Liver (tissue), 9 donors: ENCODE results near the gene SLIT1. TPM values are rescaled to one million over a fixed set of nuclear protein-coding genes. Genes with fewer than 3 reads are reported as not detected.

Source experiments
- DNase-seq: peaks from one replicate; pipeline ENCODE4 v3.0.0-alpha.2; 2017; ENCODE audit warnings: low spot score
- H3K27ac ChIP-seq, 2 donors: one replicate each; pipeline ENCODE4 v1.7.0; 2013; ENCODE audit warnings: inconsistent platforms in 2 of 2, low read length in 2 of 2, control low read depth in 1 of 2, low read depth in 1 of 2, mild to moderate bottlenecking in 1 of 2
- H3K27me3 ChIP-seq, 4 donors: one replicate each; pipeline versions ENCODE4 v1.6.1 to v1.7.0; 2013; ENCODE audit warnings: low read length in 3 of 4, inconsistent platforms in 1 of 4, mild to moderate bottlenecking in 1 of 4, moderate library complexity in 1 of 4; ENCODE audit not compliant: control insufficient read depth in 4 of 4, insufficient read depth in 4 of 4
- H3K36me3 ChIP-seq, 4 donors: one replicate each; pipeline versions ENCODE4 v1.6.1 to v1.7.0; 2013; ENCODE audit warnings: low read length in 3 of 4, mild to moderate bottlenecking in 3 of 4, low read depth in 1 of 4, moderate library complexity in 1 of 4; ENCODE audit not compliant: control insufficient read depth in 4 of 4, insufficient read depth in 3 of 4
- H3K4me1 ChIP-seq, 4 donors: one replicate each; pipeline versions ENCODE4 v1.6.1 to v1.7.0; 2013; ENCODE audit warnings: low read length in 3 of 4, mild to moderate bottlenecking in 3 of 4, moderate library complexity in 1 of 4; ENCODE audit not compliant: control insufficient read depth in 4 of 4, insufficient read depth in 4 of 4
- H3K4me3 ChIP-seq, 3 donors: one replicate each; pipeline versions ENCODE4 v1.6.1 to v1.7.0; 2013; ENCODE audit warnings: low read length in 3 of 3, control low read depth in 1 of 3, low read depth in 1 of 3, mild to moderate bottlenecking in 1 of 3
- H3K9ac ChIP-seq, 2 donors: one replicate each; pipeline ENCODE4 v1.7.0; 2013; ENCODE audit warnings: low read length in 2 of 2, mild to moderate bottlenecking in 2 of 2, moderate library complexity in 2 of 2, control low read depth in 1 of 2, low read depth in 1 of 2
- H3K9me3 ChIP-seq, 4 donors: one replicate each; pipeline versions ENCODE4 v1.6.1 to v1.7.0; 2013; ENCODE audit warnings: low read length in 3 of 4; ENCODE audit not compliant: control insufficient read depth in 4 of 4
- CTCF ChIP-seq: fragments of 150-350 bp; IDR thresholded peaks from 2 replicates; pipeline ENCODE4 v1.5.1; 2017; ENCODE audit warnings: improper control_type of control experiment, low read depth, low read length; ENCODE audit not compliant: missing input control
- EGR1 ChIP-seq, 2 donors: IDR thresholded peaks; 2 replicates each; pipeline ENCODE4 v1.6.1; 2016 to 2018; ENCODE audit warnings: antibody characterized with exemption in 2 of 2, low read depth in 2 of 2
- FOXA1 ChIP-seq: IDR thresholded peaks from 2 replicates; pipeline ENCODE4 v1.6.1; 2016; ENCODE audit warnings: antibody characterized with exemption
- FOXA2 ChIP-seq: IDR thresholded peaks from 2 replicates; pipeline ENCODE4 v1.6.1; 2016; ENCODE audit warnings: antibody characterized with exemption
- GABPA ChIP-seq, 2 donors: IDR thresholded peaks in 1 of 2; conservative IDR thresholded peaks in 1 of 2; 2 replicates each; pipeline ENCODE4 v1.6.1; 2016; ENCODE audit warnings: antibody characterized with exemption in 2 of 2, mild to moderate bottlenecking in 1 of 2, moderate library complexity in 1 of 2
- HNF4A ChIP-seq, 2 donors: conservative IDR thresholded peaks; 2 replicates each; pipeline ENCODE4 v1.6.1; 2016; ENCODE audit warnings: antibody characterized with exemption in 2 of 2, mild to moderate bottlenecking in 2 of 2
- HNF4G ChIP-seq: IDR thresholded peaks from 2 replicates; pipeline ENCODE4 v1.6.1; 2016; ENCODE audit warnings: antibody characterized with exemption
- RAD21 ChIP-seq, 2 donors: IDR thresholded peaks; 2 replicates each; pipeline ENCODE4 v1.6.1; 2016; ENCODE audit warnings: antibody characterized with exemption in 2 of 2, mild to moderate bottlenecking in 2 of 2
- RXRA ChIP-seq, 2 donors: IDR thresholded peaks; 2 replicates each; pipeline ENCODE4 v1.6.1; 2017 to 2018; ENCODE audit warnings: antibody characterized with exemption in 2 of 2, mild to moderate bottlenecking in 1 of 2
- SP1 ChIP-seq: IDR thresholded peaks from 2 replicates; pipeline ENCODE4 v1.6.1; 2018; ENCODE audit warnings: antibody characterized with exemption, mild to moderate bottlenecking
- TAF1 ChIP-seq: conservative IDR thresholded peaks from 2 replicates; pipeline ENCODE4 v1.6.1; 2016; ENCODE audit warnings: antibody characterized with exemption, mild to moderate bottlenecking
- YY1 ChIP-seq: IDR thresholded peaks from 2 replicates; pipeline ENCODE4 v1.6.1; 2016; ENCODE audit warnings: antibody characterized with exemption, mild to moderate bottlenecking
- ZBTB33 ChIP-seq: IDR thresholded peaks from 2 replicates; pipeline ENCODE4 v1.6.1; 2016; ENCODE audit warnings: antibody characterized with exemption
- WGBS: extraction: QIAGEN DNeasy Blood & Tissue Kit; methylation state at CpG from one replicate; pipeline ENCODE4 v1.1.7; 2013; 5-methylcytosine and 5-hydroxymethylcytosine counted together
- polyA plus RNA-seq, 2 donors: library from polyadenylated mRNA; stranded (reverse) in 1 of 2; unstranded in 1 of 2; fragments of 200-250 nt in 1 of 2; fragments of >200 nt in 1 of 2; fragmentation: Nextera tagmentation in 1 of 2; extraction: Ambion mirVana in 1 of 2; gene quantifications; one replicate each; pipeline versions ENCODE4 v1.2.1 to v1.2.3, GENCODE V29; 2013 to 2015
- total RNA-seq, 2 donors: library from RNA; depleted of rRNA; stranded (reverse); fragments of >200 nt; gene quantifications; one replicate each; pipeline ENCODE4 v1.2.3, GENCODE V29; 2014
- TF ChIP-seq, protein P1 (sequence below): IDR thresholded peaks from 2 replicates; pipeline ENCODE4 v1.6.1; 2016; ENCODE audit warnings: antibody characterized with exemption
- TF ChIP-seq, protein P2 (sequence below): IDR thresholded peaks from 2 replicates; pipeline ENCODE4 v1.6.1; 2016; ENCODE audit warnings: antibody characterized with exemption
- donor health status: healthy.
- donor health status: healthy.
- donor health status: healthy.
- donor health status: healthy.
- donor health status: healthy.

Gene SLIT1
- total and polyA plus RNA-seq, 4 donors = under 0.01 to 0.14 (median 0.06) TPM

DNA sequence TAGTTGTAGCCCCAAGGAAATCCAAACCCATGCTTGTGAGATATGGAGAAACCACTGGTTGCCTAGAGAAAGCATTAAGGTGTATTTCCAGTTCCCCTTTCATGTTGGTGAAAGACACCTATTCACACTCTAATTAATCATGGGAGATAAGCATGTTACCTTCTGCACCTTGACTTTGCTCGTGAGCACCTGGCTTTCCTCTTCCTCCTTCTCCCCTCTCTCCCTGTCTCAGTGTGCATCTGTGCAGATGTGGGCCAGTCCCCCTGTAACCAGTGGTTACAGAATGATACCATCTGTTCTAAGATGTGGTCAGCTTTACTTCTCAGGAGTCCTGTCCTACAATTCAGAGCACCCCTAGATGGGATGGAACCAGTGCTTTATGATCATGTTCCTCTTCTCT is 193.0 kb downstream of the SLIT1 start:
- H3K36me3 ChIP-seq = no peaks in the 10 kb centered on the region
- no peak overlapping the region for H3K27ac ChIP-seq
- H3K27me3 ChIP-seq = no peaks in the 10 kb centered on the region
- H3K4me3 ChIP-seq = no peak overlapping the region
- TF ChIP-seq SP1 (no peak), TAF1 (no peak), HNF4A (conservative IDR thresholded peaks at IDR 0.05) (no peak), ZBTB33 (no peak), YY1 (no peak), FOXA1 (no peak), FOXA2 (no peak)
- TF ChIP-seq, protein P1, sequence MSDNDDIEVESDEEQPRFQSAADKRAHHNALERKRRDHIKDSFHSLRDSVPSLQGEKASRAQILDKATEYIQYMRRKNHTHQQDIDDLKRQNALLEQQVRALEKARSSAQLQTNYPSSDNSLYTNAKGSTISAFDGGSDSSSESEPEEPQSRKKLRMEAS = no peak
- TF ChIP-seq, protein P2, sequence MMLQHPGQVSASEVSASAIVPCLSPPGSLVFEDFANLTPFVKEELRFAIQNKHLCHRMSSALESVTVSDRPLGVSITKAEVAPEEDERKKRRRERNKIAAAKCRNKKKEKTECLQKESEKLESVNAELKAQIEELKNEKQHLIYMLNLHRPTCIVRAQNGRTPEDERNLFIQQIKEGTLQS = no peak
- peaks cover 0 to 2% (median under 1%) of the 10 kb centered on the region in 4 donors for H3K4me1 ChIP-seq
- no peak for DNase-seq
- no peak overlapping the region for H3K9ac ChIP-seq
- 98% methylated on average over 1 of the region's 1 CpG for WGBS
- no peaks in the 10 kb centered on the region for H3K9me3 ChIP-seq

DNA sequence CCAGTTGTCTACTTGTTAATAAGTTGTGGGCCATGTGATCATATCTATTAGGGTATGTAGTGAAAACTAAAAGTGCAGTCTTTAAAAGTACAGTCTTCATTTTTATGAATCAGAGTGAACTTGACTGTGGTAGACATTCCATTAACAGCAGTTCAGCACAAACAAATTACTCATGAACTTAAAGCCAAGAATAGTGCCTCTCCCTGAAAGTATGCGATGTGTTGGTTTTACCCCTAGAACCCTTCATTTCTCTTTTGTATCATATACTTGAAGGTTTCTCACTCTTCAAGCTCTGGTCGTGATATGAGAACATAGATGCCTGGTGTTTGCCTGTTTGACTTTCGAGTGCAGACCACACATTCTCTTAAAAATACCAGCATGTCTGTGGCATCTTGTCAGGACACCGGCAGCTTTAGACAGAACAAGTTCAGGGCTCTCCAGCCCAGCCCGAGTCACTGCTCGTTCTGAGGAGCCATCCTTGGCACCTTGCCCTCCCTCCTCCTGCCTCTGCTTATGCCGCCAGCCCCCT is 194.4 kb downstream of the SLIT1 start:
- WGBS = 79% methylated on average over 7 of the region's 7 CpGs
- Histone ChIP-seq H3K27ac (no peak overlapping the region), H3K36me3 (no peaks in the 10 kb centered on the region)

More for the DNA sequence above, 194.4 kb downstream of the SLIT1 start:
- H3K9me3 ChIP-seq = no peaks in the 10 kb centered on the region
- no peaks in the 10 kb centered on the region for H3K4me1 ChIP-seq
- no peak overlapping the region for H3K9ac ChIP-seq
- no peaks in the 10 kb centered on the region for H3K27me3 ChIP-seq
- TF ChIP-seq EGR1 (IDR thresholded peaks at IDR 0.05; ENCODE audit: low read depth in 2 of 2) (no peak), SP1 (no peak), RAD21 (IDR thresholded peaks at IDR 0.05) (no peak), FOXA2 (no peak), RXRA (IDR thresholded peaks at IDR 0.05) (no peak), HNF4G (no peak), FOXA1 (no peak), CTCF (no peak), ZBTB33 (no peak), GABPA (IDR thresholded peaks at IDR 0.05 in 1 of 2, conservative IDR thresholded peaks at IDR 0.05 in 1 of 2) (no peak), TAF1 (no peak)
- TF ChIP-seq, protein P1 = no peak
- DNase-seq = no peak
- H3K4me3 ChIP-seq = no peak overlapping the region
